Fibroblast of skin of right quadriceps (primary cell): ENCODE results near the gene MCTP2.
"Not testable (repeated sequence)": the region's sequence is repeated elsewhere in the genome, so short reads cannot be mapped to it uniquely, and the experiment has no call there.

ENCODE experiments used
- DNase-seq: peaks from one replicate; pipeline ENCODE4 v3.0.0-alpha.2; 2013

Gene MCTP2

DNA sequence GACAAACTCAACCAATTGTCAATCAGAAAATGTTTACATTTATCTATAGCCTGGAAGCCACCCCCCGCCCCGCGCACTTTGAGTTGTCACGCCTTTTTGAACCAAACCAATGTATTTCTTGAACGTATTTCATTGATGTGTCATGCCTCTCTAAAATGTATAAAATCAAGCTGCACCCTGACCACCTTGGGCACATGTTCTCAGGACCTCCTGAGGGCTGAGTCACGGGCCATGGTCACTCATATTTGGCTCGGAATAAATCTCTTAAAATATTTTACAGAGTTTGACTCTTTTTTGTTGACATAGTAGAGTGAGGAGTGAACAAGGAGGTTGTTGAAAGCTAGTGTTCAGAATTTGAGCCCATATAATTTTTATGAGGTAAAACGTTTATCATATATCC lies 6.5 kb downstream of the MCTP2 start:
- no peak for DNase-seq

DNA sequence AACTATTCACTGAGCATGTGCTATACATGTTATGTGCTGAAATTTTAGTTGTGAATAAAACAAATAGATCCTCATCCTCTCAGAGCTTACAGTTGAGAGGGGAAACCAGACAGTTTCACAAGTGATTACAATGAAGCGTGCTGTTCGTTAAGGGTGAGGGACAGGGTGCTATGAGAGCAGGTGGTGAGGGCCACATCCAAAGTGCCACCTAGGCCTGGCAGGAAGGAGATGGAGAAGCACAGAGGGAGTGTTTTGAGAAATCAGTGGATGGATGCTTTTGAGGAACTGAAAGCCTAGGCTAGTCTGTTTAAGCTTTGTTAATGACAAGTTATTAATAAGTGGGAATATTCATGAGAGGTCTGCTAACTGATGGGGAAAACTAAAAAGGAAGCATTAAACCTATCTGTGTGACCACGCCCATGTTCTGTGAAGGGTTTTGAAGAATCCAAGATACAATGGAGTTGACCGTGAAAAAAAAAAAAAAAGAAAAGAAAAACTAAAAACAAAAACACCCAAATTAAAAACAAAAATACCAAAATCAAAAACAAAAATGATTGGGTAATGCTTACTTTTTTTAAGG lies 7.3 kb downstream of the MCTP2 start:
- no peak for DNase-seq

DNA sequence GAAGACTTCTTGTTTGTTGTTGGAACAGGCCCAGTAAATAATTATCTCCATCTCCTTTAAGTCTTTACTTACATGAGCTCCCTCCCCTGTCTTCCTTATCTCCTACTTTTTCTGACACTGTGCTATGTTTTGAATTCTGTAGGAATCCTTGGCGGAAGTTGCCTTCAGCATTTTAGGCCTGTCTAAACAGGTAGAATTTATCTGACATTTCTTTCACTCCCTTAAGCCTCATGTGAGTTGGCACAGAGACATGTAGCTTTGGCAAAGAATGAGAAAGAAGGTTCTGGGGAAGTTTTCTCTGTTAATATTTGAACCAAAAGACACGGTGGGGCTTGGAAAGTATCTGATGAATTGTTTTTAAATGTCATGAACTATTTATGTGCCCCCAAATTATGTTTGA lies 8.1 kb downstream of the MCTP2 start:
- no peak for DNase-seq

DNA sequence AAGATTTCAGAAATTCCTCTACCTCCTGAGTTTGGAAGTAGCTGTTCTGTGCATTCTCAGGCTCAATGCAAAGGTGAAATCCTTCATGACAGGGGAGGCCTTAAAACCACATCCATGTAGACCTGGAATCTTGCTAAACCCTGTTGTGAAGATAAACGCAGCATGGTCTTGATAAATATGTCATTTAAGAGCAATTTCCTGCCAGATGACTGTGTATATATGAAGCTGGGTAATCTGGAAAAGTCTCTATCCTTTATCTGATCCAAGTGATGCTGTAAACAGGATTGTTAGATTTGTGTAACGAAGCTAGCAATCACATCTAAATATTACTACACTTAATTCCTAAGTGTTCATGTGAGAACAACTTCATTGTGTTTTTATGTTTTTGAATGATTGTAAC lies 9.1 kb downstream of the MCTP2 start:
- no peak for DNase-seq

DNA sequence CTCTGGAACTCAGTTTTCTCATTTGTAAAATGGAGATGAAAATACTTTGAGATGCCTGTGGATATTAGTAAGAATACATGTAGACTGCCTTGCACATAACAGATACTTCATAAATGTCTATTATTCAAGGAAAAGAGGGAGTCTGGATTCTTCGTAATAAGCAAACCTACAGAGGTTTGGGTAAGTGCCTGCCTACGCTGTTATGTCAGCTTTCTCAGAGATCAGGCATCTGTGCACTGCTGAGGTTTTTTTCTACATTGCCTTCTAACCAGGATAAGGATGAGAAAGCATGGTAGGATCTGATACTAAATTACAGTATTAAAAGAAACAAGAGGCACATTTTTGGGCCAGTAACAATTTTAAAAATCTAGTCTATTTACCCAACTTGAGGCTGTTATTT lies 10.9 kb downstream of the MCTP2 start:
- DNase-seq, result no peak

DNA sequence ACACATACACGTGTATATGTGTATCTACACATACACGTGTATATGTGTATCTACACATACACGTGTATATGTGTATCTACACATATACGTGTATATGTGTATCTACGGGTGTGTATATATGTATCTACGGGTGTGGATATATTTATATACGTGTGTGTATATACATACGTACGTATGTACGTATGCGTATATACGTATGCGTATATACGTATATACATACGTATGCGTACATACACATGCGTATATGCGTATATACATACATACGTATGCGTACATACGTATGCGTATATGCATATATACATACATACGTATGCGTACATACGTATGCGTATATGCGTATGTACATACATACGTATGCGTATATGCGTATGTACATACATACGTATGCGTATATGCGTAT lies 11.6 kb downstream of the MCTP2 start:
- DNase-seq, result not testable (repeated sequence)

DNA sequence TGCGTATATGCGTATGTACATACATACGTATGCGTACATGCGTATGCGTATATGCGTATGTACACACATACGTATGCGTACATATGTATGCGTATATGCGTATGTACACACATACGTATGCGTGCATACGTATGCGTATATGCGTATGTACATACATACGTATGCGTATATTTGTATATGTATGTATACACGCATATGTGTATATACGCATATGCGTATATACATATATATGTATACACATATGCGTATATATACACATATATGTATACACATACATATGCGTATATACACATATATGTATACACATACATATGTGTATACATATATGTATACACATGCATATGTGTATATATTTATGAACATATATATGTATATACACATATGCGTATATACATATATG lies 12.1 kb downstream of the MCTP2 start:
- DNase-seq, result no peak

DNA sequence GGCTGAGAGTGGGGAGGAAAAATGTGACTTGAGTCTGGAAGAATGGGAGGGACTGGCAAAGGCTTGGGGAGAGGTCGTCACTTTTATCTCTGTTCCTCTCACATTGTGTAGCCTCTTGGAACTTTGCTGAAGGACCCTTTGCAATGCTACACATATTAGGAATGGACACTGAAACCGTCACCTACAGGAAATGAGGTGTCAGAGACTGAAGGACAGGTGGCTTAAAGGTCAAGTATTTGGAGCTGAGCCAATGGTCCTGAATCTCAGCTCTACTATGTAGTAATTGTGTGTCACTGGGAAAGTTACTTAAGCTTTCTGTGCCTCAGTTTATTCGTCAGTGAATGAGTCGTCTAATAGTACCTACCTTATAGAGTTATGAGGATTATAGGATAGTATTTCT lies 14.7 kb downstream of the MCTP2 start:
- DNase-seq, result no peak

DNA sequence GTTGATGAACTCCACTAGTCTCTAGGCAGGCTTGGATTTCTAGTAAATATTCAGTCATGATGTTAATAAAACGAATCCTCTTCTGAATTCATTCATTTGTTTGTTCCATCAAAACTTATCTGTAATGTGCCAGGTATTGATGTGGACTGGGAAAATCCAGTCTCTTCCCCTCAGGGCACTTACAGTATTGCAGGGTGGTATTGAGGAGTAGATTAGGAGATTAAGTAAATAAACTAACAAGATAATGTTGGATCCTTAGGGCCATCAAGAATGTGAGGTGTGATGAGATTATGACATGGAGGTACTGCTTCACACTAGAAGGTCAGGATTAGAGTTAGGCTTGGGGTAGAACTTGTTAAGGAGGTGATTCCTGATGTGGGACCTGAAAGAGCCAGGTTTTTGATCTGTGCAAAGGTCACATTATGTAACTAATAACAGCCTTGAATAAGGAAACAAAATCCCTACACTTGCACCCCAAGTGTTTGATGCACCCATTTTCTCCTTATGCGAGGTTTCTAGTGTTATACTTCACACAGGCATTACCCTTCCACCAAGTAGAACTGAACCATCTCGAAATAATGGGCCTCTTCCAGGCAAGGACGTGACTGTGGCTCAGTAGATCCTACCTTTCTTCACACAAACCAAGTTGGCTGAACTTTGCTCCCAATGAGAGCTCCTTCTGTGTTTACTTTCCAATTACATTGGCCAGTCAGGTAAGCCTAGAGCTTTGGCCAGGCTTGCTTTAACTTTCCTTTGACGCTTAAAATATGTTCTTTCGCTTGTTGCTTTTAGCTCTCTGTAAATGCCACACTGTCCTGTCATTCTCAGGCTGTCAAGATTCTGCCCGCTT lies 16.7 kb downstream of the MCTP2 start:
- DNase-seq, result no peak

DNA sequence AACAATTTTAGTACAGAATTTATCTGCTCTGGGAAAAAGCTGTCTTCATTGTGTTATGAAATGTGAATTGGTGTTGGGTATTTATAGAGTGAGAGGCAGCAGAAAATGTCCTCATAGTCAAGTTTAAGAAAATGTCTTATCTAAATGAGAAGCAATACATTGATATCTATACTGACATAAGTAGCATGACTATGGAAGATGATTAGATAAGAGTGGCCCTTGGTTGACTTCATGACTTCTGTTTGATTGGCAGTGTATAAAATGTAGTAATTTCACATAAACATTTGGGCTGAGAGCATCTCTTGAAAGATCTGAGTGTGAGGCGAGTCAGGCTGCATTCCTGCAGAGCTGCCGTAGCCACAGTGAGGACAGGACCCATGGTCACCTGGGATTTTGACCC lies 19.4 kb downstream of the MCTP2 start:
- DNase-seq, result no peak

DNA sequence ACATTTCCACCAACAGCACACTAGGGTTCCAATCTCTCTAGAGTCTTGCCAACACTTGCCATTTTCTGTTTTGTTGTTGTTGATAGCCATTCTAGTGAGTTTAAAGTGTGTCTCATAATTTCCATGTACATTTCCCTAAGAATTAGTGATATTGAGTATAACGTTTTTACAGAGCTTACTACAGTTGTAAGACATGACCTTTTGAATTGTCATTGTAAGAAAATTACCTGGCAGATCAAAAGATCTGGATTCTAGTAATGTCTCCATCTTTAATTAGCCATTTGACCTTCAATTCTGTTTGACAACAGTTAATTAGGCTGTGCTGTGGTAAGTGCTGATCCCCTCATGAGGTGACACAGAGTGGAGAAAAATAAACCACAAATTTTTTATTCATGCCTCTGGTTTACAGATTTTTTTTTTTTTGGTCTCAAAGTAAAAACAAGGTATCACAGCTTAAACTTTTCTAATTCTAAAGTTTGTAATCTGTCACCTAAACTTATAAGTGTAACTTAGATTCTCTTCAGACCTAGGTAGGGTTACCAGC lies 20.9 kb downstream of the MCTP2 start:
- DNase-seq, result no peak

DNA sequence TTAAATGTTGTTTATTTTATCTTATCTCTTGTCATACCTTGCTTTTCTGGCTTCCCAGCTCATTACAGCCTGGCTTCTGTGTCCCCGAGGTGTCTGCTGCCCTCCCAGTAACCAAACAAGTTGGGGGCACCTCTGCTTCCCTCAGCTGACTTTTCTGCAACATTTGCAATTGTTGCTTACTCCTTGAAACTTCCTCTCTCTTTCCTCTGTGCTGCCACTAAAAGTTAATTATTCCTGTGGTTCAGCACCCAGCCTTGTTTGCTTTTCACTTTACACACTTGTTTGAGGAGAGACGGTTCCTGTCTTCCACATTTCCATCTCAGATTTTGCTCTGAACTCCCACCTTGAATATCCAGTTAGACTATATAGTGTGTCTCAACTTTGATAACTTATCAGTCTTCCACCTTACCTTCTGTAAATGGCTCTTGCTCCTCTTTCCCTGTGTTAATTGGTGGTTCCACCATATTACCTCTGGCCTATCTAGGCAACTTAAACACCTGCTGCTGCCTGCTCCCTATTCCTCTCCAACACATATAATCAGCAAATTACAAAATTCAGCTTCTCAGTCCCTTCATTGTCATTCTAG lies 21.6 kb downstream of the MCTP2 start:
- no peak for DNase-seq

DNA sequence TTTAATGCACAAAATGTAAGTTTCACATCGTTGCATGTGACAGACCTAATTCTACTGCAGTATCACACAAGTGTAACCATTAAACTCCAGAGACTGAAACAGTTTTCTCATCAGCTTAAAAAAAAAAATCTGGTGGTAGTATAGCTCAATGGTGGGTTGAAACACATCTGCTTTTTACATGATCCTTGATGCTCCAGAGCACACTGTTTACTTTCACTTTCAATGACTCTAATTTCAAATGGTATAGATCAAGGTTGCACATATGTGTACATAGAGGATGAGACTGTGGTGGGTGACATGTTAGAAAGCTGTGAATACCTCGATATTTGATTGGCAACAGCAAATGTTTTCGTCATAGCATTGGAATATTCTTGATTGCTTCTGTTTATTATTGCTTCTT lies 22.4 kb downstream of the MCTP2 start:
- DNase-seq, result no peak

DNA sequence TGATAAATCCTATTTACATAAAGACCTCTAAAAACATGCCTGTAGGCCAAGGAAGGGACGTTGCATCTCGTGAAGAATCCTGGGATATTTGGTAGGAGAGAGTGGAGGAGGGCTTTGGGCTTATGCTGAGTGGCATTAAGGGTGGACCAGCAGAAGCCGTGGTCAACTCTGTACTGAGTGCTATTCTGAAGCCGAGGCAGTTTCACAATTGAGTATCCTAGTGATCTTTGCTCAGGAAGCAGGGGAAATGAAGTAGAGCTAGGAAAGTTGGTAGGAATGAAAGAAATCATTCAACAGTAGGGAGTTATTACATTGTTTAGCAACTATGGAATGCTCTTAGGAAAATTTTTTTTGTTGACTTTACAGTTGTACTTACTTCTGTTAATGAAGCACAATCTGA lies 24.2 kb downstream of the MCTP2 start:
- no peak for DNase-seq

DNA sequence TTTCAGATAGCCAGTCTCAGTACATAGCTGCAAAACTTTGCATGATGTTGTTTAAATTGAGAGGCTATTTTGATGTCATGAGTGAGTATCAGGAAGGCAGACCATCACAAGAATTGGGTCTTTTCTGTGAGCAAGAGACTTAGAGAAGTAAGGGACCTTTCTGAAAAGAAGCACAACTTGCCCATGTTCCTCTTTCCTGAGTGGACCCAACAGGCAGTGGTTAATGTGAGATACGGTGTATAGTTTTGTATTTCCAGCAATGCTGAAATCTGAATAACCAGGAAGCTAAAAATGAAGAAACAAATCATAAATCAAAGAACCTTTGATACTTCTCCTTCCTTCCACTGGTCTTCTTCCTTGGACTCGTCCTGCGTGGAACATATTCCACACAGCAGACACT lies 25.1 kb downstream of the MCTP2 start:
- DNase-seq, result no peak

DNA sequence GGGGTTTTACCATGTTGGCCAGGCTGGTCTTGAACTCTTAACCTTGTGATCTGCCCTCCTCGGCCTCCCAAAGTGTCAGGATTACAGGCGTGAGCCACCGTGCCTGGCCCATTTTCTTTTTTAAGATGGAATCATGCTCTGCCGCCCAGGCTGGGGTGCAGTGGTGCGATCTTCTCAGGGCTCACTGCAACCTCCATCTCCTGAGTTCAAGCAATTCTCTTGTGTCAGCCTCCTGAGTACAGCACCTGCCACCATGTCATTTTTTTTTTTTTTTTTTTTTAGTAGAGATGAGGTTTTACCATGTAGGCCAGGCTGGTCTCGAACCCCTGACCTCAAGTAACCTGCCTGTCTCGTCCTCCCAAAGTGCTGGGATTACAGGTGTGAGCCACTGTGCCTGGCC lies 26.4 kb downstream of the MCTP2 start:
- not testable (repeated sequence) for DNase-seq

DNA sequence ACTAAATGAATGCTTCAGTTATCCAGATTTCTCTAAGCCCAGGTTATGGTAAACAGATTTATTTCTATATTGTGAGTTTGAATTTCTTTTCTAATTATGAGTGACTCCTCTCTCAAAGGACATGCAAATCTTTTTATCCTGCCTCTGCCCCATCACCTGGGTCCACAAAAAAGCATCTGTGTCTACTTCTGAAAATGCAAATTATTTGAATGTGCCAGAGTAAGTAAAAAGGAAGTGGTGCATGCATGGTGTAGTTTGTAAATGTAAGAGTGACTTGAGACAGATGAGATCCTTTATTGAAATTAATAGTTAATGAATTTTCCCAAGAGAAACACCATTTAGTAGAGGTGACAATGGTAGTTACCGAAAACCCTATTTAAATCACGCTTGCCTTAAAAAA lies 26.9 kb downstream of the MCTP2 start:
- DNase-seq, result no peak

DNA sequence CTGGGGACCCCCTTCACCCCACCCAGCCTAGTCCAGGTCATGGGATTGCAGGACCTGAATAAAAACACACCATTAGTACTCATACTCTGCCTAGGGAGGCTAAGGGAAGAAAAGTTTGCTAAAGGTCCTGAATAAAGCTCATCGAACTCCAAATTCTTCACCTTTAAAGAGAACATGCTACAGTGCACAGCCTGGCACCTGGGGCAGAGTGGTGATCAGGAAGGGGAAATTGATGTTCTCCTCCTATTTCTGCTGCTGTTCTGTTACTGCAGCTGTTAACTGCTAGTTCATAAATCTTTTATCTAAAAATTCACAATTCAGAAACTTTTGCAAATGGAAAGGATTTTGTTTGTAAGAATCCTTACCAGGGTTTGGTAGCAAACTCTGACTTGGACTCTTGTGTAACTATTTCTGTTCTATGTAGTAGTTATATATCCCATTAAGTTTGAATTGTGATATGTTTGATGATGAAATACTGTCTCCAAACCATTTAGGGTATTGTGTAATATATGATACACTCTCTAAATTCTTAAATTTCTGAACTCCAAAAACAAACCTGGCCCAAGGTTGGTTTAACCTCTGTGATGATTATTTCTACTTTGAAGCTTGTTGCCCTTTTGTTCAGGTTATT lies 27.9 kb downstream of the MCTP2 start:
- no peak for DNase-seq

DNA sequence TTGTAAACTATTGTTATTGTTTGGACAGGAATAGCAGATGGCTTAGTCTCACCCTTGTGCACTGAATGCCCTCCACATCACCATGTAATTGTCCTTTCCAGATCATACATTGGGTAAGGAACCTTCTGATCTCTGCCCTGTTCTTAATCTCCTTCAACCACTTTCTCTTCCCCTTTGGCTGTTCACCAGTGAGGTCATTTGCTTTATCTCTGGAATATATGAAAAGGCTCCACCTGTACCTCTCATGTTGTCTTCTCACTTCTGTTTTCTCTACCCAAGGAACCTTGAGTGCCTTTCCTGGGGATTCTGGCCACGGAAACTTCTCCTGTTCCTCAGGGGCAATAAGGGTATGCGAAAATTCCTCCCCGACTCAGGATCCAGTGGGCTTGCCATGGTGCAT lies 28.5 kb downstream of the MCTP2 start:
- no peak for DNase-seq

DNA sequence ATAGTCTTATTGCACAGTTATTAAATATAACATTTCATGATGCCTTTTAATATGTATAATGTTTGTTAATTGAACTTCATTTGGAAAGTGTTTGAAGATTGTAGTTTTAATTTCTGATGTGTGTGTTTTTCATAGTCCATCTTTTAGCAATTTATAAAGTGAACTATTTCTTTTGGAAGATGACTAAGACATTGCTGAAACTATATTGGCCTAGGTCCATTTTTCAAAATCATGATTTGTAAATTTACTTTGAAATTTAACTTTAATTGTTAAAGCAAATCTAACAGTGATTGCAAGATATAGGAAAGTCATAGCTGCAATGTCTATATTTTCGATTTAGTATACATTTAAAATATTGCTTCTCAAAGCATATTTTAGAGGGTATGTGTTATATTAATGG lies 30.8 kb downstream of the MCTP2 start:
- DNase-seq, result no peak

DNA sequence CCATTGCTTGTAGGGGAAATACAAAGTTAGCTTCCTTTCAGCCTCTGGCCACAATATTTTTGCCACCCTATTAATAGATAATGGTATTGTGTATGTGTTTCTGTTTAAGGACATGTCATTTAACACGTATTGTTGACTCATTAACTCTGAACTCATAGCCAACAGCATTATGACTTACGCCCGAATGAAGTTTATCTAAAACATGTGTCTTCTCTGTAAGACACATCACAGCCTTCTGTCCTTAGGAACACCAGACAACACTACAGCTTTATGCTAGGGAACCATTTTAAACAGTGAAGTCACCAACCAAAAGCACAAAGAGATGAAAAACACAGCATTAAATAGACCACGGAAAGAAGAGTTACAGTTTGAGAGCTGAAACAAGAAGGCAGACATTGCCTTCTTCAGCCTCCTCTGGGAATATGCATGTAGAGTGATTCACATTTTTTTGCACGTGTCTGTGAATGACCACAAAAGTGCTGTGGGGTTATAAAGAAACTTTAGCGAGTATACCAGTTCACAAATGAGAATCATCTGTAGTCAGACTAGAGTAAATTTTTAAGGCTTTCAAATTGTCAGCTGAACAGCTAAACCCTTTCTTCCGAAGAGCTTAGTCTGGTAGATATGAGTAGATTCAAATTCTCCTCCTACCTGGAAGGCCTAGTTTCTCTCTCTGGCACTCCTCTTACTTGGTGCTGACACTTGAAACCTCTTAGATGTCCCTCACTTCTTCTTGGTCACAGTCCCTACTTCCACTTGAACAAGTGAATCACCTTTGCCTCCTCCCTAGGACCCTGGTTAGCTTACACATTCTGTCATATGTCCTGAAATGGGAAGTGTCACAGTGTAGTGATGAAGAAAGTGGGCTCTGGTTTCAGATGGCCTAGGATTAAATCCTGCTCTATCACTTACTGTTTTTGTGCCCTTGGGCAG lies 32.2 kb downstream of the MCTP2 start:
- peak; percentile 91 for DNase-seq

DNA sequence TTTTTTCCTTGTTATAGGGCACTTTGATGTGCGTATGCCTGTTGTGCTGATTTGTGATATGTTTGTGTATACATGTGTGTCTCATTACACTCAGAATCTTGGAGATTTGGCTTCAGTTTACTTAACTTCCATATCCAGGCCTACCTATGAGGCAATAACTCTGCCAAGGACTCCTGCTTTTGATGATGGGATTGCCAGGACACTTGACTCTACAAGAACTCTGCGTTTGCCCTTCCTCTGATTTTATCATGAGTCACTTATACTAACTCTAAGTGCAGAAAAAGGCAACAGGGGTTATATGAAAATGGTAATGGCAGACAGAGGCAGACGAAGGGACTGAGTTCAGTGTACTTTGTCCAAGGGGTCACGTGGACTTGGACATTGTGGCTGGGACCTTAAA lies 33.6 kb downstream of the MCTP2 start:
- DNase-seq, result peak; percentile 35

DNA sequence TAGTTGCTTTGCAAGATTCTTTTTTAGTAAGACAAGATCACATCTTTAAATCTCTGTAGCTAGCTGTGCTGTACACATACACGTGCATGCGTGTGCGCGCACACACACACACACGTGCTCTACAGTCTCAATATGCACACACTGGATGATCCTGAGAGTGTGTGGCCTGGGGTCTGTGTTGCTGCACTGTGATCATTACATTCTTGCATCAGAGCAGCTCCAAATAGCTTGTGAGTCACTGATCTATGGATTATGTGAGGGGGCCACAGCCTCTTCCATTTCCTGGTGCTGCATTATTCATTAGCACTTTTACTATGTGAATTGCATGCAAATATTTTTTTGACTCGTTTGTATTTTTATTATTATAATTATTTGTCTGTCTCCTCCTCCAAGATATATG lies 34.6 kb downstream of the MCTP2 start:
- peak; percentile 69 for DNase-seq
